Measurements from ENCODE around the gene ACOXL.

GRCh38 chr2:110799376-110799775 is 67.0 kb downstream of the ACOXL start:
- no peak for TF ChIP-seq CTCF (IDR thresholded peaks at IDR 0.05; ENCODE audit: low read depth, low read length, poor library complexity, severe bottlenecking)
- TF ChIP-seq EZH2phosphoT487 (IDR thresholded peaks at IDR 0.05; ENCODE audit: borderline replicate concordance, low read length) = no peak
